Activated B cell treated with CpG ODN at 0.5 μM for 24 hours (primary cell): ENCODE results near the gene SYT6. TPM values are rescaled to one million over a fixed set of nuclear protein-coding genes. Genes with fewer than 3 reads are reported as not detected.

Experiments used
- ATAC-seq: fragments of 200-7000 bp; cut with Tn5 transposase; one replicate; pipeline ENCODE4 v1.10.0; 2021; ENCODE audit warnings: low read depth, mild to moderate bottlenecking, moderate library complexity
- CTCF ChIA-PET: fragments of 350-600 bp; sonication (Branson Sonifier 250); formaldehyde crosslinking; loops from one replicate; lab custom pipeline; 2021; ENCODE audit warnings: antibody characterized with exemption; lab: Charles Lee
- POLR2A ChIA-PET: fragments of 350-600 bp; sonication (Branson Sonifier 250); formaldehyde crosslinking; loops from one replicate; lab custom pipeline; 2021; ENCODE audit warnings: antibody characterized with exemption; lab: Charles Lee
- DNase-seq: peaks from one replicate; pipeline ENCODE4 v3.0.0; 2022
- H3K27ac Mint-ChIP-seq: one replicate; pipeline ENCODE4 v1.8.0; 2020; ENCODE audit warnings: mixed read lengths
- H3K27me3 Mint-ChIP-seq: one replicate; pipeline ENCODE4 v1.8.0; 2021; ENCODE audit warnings: mixed read lengths
- H3K36me3 Mint-ChIP-seq: one replicate; pipeline ENCODE4 v1.8.0; 2021; ENCODE audit warnings: low read depth, mixed read lengths
- H3K4me1 Mint-ChIP-seq: one replicate; pipeline ENCODE4 v1.8.0; 2021; ENCODE audit warnings: mixed read lengths
- H3K4me3 Mint-ChIP-seq: one replicate; pipeline ENCODE4 v1.8.0; 2020; ENCODE audit warnings: mild to moderate bottlenecking, mixed read lengths
- H3K9me3 Mint-ChIP-seq: one replicate; pipeline ENCODE4 v1.8.0; 2020; ENCODE audit warnings: mixed read lengths
- CTCF ChIP-seq: fragments of 200-600 bp; IDR thresholded peaks from one replicate; pipeline ENCODE4 v1.8.0; 2022; ENCODE audit warnings: antibody characterized with exemption, mild to moderate bottlenecking
- intact Hi-C: fragments of 100-400 bp; cut with micrococcal nuclease; formaldehyde crosslinking; loops from one replicate; pipeline ENCODE4 v1.15.1; 2024
- total RNA-seq: library from RNA; stranded (reverse); gene quantifications from 2 replicates; pipeline ENCODE4 v1.2.3, GENCODE V29; 2022

SYT6 gene
- total RNA-seq, 1 donor from 2014 or later: not detected

- intact Hi-C loops: no loop called here
- ATAC-seq (no peak), DNase-seq (no peak)
- Mint-ChIP-seq H3K9me3 (no peaks in the 10 kb centered on the region), H3K4me3 (no peak overlapping the region), H3K4me1 (no peaks in the 10 kb centered on the region), H3K27ac (no peak overlapping the region), H3K27me3 (peaks cover 4% of the 10 kb centered on the region), H3K36me3 (no peaks in the 10 kb centered on the region)
- ChIA-PET CTCF (no interaction called here), POLR2A (no interaction called here)
- no peak for TF ChIP-seq CTCF
Observed at GRCh38 chr1:114107474-114108435, 45.9 kb downstream of the SYT6 start.

- no peaks in the 10 kb centered on the region for H3K9me3 Mint-ChIP-seq
- H3K4me3 Mint-ChIP-seq: no peak overlapping the region
- TF ChIP-seq CTCF: no peak
- H3K4me1 Mint-ChIP-seq: no peaks in the 10 kb centered on the region
- DNase-seq: no peak
- H3K36me3 Mint-ChIP-seq: no peaks in the 10 kb centered on the region
- no peak for ATAC-seq
- CTCF ChIA-PET: no interaction called here
- H3K27me3 Mint-ChIP-seq: peaks cover 2% of the 10 kb centered on the region
- H3K27ac Mint-ChIP-seq: no peak overlapping the region
- POLR2A ChIA-PET: no interaction called here
- intact Hi-C loops: no loop called here
Observed at GRCh38 chr1:114105421-114105979, 48.2 kb downstream of the SYT6 start.

GRCh38 chr1:114104949-114105348 lies 48.7 kb downstream of the SYT6 start:
- Mint-ChIP-seq H3K27me3 (peaks cover 2% of the 10 kb centered on the region), H3K9me3 (no peaks in the 10 kb centered on the region), H3K4me1 (no peaks in the 10 kb centered on the region), H3K27ac (no peak overlapping the region), H3K36me3 (no peaks in the 10 kb centered on the region), H3K4me3 (no peak overlapping the region)
- TF ChIP-seq CTCF: no peak
- ChIA-PET CTCF (no interaction called here), POLR2A (no interaction called here)
- ATAC-seq (no peak), DNase-seq (no peak)
- intact Hi-C loops: no loop called here

GRCh38 chr1:114103992-114104391 lies 49.7 kb downstream of the SYT6 start:
- Mint-ChIP-seq H3K27me3 (peaks cover 3% of the 10 kb centered on the region), H3K9me3 (no peaks in the 10 kb centered on the region), H3K4me3 (no peak overlapping the region), H3K27ac (no peak overlapping the region), H3K36me3 (no peaks in the 10 kb centered on the region), H3K4me1 (no peaks in the 10 kb centered on the region)
- CTCF ChIA-PET: no interaction called here
- ATAC-seq (no peak), DNase-seq (no peak)
- TF ChIP-seq CTCF: no peak
- intact Hi-C loops: loop anchor here (1.0 kb wide), 1 partner anchor 7 kb away; no protein-coding TSS in a partner anchor
- POLR2A ChIA-PET: no interaction called here

GRCh38 chr1:114102136-114102535 lies 51.5 kb downstream of the SYT6 start:
- ChIA-PET POLR2A (no interaction called here), CTCF (no interaction called here)
- Mint-ChIP-seq H3K36me3 (no peaks in the 10 kb centered on the region), H3K4me1 (no peaks in the 10 kb centered on the region), H3K27me3 (peaks cover 4% of the 10 kb centered on the region), H3K27ac (no peak overlapping the region), H3K4me3 (no peak overlapping the region), H3K9me3 (no peaks in the 10 kb centered on the region)
- no peak for DNase-seq
- intact Hi-C loops: no loop called here
- TF ChIP-seq CTCF: no peak
- no peak for ATAC-seq
